Fibroblast of gingiva (primary cell): ENCODE data around the gene IDH3G.

Source experiments
- DNase-seq: peaks from one replicate; pipeline ENCODE4 v3.0.0-alpha.2; 2011; ENCODE audit warnings: low read depth

IDH3G gene

DNA sequence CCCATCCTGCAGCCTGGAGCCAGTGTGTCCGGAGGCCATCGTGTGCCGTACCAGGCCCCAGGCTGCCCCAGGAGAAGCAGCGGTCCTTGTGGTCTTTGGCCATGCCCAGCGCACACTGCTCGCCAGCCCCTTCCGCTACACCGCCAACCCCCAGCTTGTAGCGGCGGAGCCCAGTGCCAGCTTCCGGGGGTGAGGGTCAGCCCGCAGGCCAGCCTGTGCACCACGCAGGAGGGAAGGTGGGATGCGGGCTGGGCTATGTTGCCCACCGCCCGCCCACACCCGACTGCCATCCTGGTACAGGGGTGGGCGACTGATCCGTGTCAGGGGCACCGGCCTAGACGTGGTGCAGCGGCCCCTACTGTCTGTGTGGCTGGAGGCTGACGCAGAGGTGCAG lies 21.0 kb downstream of the IDH3G start:
- DNase-seq: no peak

GRCh38 chrX:153772316-153773217 lies 21.6 kb downstream of the IDH3G start:
- no peak for DNase-seq

GRCh38 chrX:153771415-153772315 lies 22.5 kb downstream of the IDH3G start:
- DNase-seq: no peak

- DNase-seq: no peak
Measured at GRCh38 chrX:153770601-153771414, 23.4 kb downstream of the IDH3G start.

DNA sequence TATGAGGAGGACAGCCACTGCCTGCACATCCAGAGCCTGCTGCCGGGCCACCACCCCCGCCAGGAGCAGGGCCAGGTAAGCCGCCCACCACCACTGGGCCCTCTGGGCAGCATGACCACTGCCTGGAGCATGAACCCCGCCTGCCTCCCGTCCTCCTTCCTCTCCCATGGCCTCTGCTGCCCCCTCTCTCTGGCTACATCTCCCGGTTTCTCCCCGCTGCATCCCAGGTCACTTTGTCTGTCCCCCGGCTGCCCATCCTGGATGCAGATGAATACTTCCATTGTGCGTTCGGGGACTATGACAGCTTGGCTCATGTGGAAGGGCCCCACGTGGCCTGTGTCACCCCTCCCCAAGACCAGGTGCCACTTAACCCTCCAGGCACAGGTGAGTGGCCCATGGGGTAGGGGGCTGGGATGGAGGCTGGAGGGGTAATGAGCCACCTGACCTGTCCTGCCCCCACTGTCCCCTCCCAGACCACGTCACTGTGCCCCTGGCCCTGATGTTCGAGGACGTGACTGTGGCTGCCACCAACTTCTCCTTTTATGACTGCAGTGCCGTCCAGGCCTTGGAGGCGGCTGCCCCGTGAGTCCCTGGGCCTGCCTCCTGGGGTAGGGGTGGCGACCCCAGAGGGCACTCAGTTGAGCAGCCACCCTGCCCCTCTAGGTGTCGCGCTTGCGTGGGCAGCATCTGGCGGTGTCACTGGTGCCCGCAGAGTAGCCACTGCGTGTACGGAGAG lies 24.1 kb downstream of the IDH3G start:
- no peak for DNase-seq

GRCh38 chrX:153769158-153769864 lies 24.9 kb downstream of the IDH3G start:
- DNase-seq: no peak

DNA sequence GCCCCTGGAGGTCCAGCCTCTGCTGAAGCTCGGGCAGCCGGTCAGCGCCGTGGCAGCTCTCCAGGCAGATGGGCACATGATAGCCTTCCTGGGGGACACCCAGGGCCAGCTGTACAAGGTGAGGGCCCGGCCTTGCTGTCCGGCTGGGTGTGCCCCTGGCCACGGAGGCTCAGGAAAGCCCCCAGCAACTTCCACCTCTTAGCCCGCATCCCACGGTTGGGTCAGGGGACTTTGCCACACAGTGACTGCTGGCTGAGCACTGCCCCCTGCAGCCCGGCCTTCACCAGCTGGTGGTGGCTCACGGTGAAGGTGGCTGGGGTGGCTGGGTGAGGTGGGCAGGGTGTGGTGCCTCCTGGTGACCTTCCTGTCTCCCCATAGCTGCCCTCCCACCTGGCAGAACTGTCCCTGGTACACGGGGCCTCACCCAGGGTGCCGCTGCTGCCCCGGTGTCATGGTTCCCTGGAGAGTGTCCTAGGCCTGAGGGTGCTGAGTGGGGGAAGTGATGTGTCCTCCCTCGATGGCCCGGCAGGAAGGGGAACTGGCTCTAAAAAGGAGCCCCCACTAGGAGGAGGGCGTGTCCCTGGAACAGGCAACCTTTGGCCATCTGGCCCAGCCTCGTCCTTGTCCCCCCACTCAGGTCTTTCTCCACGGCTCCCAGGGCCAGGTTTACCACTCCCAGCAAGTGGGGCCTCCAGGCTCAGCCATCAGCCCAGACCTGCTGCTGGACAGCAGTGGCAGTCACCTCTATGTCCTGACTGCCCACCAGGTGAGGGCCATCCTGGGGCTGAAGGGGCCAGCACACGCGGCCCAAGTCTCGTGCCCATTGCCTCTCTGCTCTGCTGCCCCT lies 25.6 kb downstream of the IDH3G start:
- DNase-seq: no peak

DNA sequence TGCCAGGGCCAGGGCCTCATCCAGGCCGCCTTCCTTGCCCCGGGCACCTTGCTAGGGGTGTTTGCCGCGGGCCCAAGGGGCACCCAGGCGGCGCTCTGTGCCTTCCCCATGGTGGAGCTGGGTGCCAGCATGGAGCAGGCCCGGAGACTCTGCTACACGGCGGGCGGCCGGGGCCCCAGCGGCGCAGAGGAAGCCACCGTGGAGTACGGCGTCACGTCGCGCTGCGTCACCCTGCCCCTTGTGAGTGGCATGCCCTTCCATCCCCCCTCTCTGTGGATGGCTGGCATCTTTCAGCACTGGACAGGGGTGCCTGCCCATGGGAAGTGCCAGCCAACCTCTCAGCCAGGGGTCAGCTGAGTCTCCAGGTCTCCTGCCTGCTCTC lies 26.5 kb downstream of the IDH3G start:
- no peak for DNase-seq

- DNase-seq: no peak
Measured at GRCh38 chrX:153766871-153767673, 27.1 kb downstream of the IDH3G start.

DNA sequence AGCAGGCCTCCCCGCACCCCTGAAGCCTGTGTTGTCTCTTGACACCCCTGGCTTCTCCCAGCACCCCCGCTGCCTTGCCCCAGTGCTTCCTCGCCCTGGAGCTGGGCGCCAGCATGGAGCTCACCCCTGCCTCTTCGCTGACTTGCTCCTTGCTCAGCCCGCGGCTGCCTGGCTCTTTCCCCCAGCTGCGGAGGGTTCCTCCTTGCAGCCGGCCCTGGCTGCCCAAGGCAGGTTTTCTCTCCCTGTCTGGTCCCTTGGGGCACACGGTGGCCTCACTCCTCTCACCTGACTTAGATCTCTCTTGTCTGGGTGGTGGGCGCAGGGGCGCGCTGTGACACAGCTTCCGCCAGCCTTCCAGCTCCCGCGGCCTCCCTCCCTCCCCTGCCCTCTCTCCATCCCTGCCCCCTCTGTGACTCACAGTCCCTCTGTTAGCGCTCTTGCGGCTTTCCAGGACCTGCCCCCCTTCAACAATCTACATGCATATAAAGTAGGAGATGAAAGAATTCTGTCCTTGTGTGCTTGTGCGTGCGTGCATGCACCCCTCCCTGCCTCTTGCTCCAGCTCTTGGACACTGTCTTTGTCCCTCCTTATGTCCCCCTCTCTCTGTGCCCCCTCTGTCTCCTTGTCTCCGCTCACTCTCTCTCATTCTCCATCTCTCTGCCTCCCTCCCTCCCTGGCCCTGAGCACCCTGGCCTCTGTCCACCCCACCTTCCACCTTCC lies 27.9 kb downstream of the IDH3G start:
- peak; percentile 36 for DNase-seq

GRCh38 chrX:153765138-153766079 lies 28.8 kb downstream of the IDH3G start:
- no peak for DNase-seq

DNA sequence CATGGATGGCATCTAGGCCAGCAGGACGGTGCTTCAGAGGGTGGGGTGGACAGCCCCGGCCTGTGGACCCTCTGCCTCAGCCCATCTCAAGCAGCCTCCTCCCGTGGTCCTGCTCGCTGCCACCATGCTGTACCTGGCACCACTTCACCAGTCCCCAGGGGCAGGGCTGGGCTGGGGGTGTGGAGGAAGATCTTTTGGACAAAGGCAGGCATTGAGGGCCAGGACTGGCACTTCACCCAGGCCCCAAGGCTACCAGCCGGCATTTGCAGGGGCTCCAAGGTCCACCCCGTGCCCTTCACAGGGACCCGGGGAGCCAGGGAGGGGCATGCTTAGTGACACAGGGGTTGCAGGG lies 29.4 kb downstream of the IDH3G start:
- no peak for DNase-seq

DNA sequence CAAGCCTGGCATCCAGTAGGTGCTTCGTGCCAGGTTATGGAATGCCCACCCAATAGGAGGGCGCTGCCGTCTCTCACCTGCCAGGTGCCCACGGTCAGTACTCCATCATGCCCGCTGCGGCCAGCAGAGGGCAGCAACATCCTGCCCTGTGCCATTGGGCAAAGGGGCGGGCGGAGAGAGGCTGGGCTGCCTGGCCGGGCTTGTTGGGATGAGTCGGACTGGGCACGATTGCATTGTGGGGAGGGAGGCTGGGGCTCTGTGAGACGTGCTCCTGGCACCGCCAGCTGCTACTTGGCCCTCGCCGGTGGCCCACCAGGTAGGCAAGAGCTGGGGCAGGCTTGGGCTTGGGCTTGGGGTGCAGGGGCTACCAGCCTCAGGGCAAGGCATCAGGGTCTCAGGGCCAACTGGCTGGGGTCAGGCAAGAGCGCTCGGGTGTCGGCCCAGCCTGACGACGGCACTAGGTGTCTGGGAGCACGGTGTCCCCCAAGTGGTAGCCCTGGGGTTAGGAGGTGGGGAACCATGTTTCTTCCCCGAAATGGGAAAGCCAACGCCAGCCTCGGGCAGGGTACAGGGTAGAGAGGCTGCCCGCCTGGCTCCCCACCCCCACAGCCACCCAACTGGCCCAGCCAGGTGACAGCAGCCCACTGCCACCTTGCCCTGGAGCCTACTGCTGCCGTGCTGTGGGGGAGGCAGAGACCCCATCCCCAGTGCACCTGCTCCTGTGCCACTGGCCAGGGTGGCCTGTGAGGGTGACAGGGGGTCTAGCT lies 30.0 kb downstream of the IDH3G start, which contains the start of gene PLXNB3:
PLXNB3 (plus strand) TSS at position 261 of the 767 bp plus-strand sequence. CDS start 1,287 bp downstream, outside the sequence.
- DNase-seq: peak; percentile 56

DNA sequence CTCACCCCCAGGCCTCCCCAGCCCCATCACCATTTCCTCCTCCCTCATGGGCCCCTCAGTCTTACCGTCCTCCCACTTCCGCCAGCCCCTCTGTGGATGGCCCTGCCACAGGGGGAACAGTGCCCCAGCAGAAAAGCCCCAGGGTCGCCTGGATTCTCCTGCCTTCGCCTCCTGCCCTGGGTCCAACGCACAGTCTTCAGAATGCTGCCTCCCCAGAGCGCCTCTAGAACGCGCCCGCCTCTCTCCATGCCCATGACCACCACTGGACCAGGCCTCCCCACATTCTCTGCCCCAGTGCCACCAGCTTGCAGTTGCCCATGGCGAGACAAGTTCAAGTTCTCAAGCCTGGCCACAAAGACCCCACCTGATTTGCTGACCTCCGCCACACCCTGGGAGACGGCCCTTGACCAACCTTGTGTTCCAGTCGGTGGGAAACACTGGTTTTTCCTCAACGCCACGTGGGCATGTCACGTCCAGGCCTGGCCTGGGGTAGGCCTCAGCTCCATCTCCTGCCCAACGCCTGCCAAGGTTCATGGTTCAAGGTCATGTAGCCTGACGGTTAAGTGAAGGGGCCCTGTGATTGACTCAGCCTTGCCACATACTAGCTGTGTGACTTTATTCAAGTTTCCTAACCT lies 30.8 kb downstream of the IDH3G start:
- DNase-seq: no peak

- DNase-seq: no peak
Measured at GRCh38 chrX:153762626-153763173, 31.5 kb downstream of the IDH3G start.
